ENCODE results near the gene IKZF5.

IKZF5 gene

GRCh38 chr10:122995936-122996335 is 12.7 kb downstream of the IKZF5 start:
- Mint-ChIP-seq H3K27ac (no peak overlapping the region), H3K36me3 (ENCODE audit: low read depth) (peaks cover 36% of the 10 kb centered on the region), H3K4me1 (no peaks in the 10 kb centered on the region), H3K9me3 (no peaks in the 10 kb centered on the region), H3K4me3 (no peak overlapping the region), H3K27me3 (ENCODE audit: low read depth) (no peaks in the 10 kb centered on the region)
- TF ChIP-seq CTCF (IDR thresholded peaks at IDR 0.05; ENCODE audit: unreplicated experiment in 3 of 3) = no peak

- H3K4me3 Mint-ChIP-seq = no peak overlapping the region
- no peaks in the 10 kb centered on the region for H3K4me1 Mint-ChIP-seq
- peaks cover 36% of the 10 kb centered on the region for H3K36me3 Mint-ChIP-seq (ENCODE audit: low read depth)
- no peak overlapping the region for H3K27ac Mint-ChIP-seq
- no peak for TF ChIP-seq CTCF (IDR thresholded peaks at IDR 0.05; ENCODE audit: unreplicated experiment in 3 of 3)
- no peaks in the 10 kb centered on the region for H3K9me3 Mint-ChIP-seq
- H3K27me3 Mint-ChIP-seq (ENCODE audit: low read depth) = no peaks in the 10 kb centered on the region
Measured at GRCh38 chr10:122993797-122994336, 14.7 kb downstream of the IKZF5 start.

GRCh38 chr10:122992031-122992585 is 16.5 kb downstream of the IKZF5 start:
- Mint-ChIP-seq H3K9me3 (no peaks in the 10 kb centered on the region), H3K27me3 (ENCODE audit: low read depth) (no peaks in the 10 kb centered on the region), H3K27ac (no peak overlapping the region), H3K4me1 (no peaks in the 10 kb centered on the region), H3K4me3 (no peak overlapping the region), H3K36me3 (ENCODE audit: low read depth) (peaks cover 26% of the 10 kb centered on the region)
- no peak for TF ChIP-seq CTCF (IDR thresholded peaks at IDR 0.05; ENCODE audit: unreplicated experiment in 3 of 3)

- H3K27me3 Mint-ChIP-seq (ENCODE audit: low read depth) = no peaks in the 10 kb centered on the region
- no peak overlapping the region for H3K27ac Mint-ChIP-seq
- H3K9me3 Mint-ChIP-seq = no peaks in the 10 kb centered on the region
- peaks cover 17% of the 10 kb centered on the region for H3K36me3 Mint-ChIP-seq (ENCODE audit: low read depth)
- H3K4me3 Mint-ChIP-seq = no peak overlapping the region
- H3K4me1 Mint-ChIP-seq = no peaks in the 10 kb centered on the region
- no peak for TF ChIP-seq CTCF (IDR thresholded peaks at IDR 0.05; ENCODE audit: unreplicated experiment in 3 of 3)
Measured at GRCh38 chr10:122990278-122990677, 18.3 kb downstream of the IKZF5 start.

- Mint-ChIP-seq H3K36me3 (ENCODE audit: low read depth) (peaks cover 13% of the 10 kb centered on the region), H3K27ac (no peak overlapping the region), H3K4me3 (no peak overlapping the region), H3K27me3 (ENCODE audit: low read depth) (no peaks in the 10 kb centered on the region), H3K4me1 (no peaks in the 10 kb centered on the region), H3K9me3 (no peaks in the 10 kb centered on the region)
- no peak for TF ChIP-seq CTCF (IDR thresholded peaks at IDR 0.05; ENCODE audit: unreplicated experiment in 3 of 3)
Measured at GRCh38 chr10:122988501-122988900, 20.1 kb downstream of the IKZF5 start.

- no peak for TF ChIP-seq CTCF (IDR thresholded peaks at IDR 0.05; ENCODE audit: unreplicated experiment in 3 of 3)
- no peak overlapping the region for H3K27ac Mint-ChIP-seq
- no peaks in the 10 kb centered on the region for H3K9me3 Mint-ChIP-seq
- H3K4me1 Mint-ChIP-seq = peaks cover 1% of the 10 kb centered on the region
- H3K4me3 Mint-ChIP-seq = no peak overlapping the region
- no peaks in the 10 kb centered on the region for H3K27me3 Mint-ChIP-seq (ENCODE audit: low read depth)
- peaks cover 13% of the 10 kb centered on the region for H3K36me3 Mint-ChIP-seq (ENCODE audit: low read depth)
Measured at GRCh38 chr10:122986335-122986734, 22.3 kb downstream of the IKZF5 start.
